ENCODE data around the gene TSKU.

The TSKU gene

GRCh38 chr11:76738618-76739240 is 44.4 kb upstream of the TSKU start:
- no peak for DNase-seq
- H3K9me3 ChIP-seq (replicated peaks; ENCODE audit: insufficient read depth, low read length) = no peaks in the 10 kb centered on the region
- no peaks in the 10 kb centered on the region; the same call in 1 of the 2 replicates for H4K20me1 ChIP-seq (ENCODE audit: insufficient read depth, low read length)
- no peak overlapping the region for H3K4me3 ChIP-seq (ENCODE audit: low read length)
- no peak overlapping the region for H3K27ac ChIP-seq (ENCODE audit: low read length)
- no peak overlapping the region for H3K9ac ChIP-seq (ENCODE audit: low read length)
- no peaks in the 10 kb centered on the region for H3K36me3 ChIP-seq (replicated peaks; ENCODE audit: insufficient read depth, low read length)
- H3K9me2 ChIP-seq (replicated peaks; ENCODE audit: insufficient read depth, low read length) = no peaks in the 10 kb centered on the region
- H3K4me1 ChIP-seq (ENCODE audit: low read length) = no peaks in the 10 kb centered on the region
- no peak for TF ChIP-seq EZH2 (optimal IDR thresholded peaks at IDR 0.05; ENCODE audit: low read depth, low read length)
- TF ChIP-seq, protein P1, sequence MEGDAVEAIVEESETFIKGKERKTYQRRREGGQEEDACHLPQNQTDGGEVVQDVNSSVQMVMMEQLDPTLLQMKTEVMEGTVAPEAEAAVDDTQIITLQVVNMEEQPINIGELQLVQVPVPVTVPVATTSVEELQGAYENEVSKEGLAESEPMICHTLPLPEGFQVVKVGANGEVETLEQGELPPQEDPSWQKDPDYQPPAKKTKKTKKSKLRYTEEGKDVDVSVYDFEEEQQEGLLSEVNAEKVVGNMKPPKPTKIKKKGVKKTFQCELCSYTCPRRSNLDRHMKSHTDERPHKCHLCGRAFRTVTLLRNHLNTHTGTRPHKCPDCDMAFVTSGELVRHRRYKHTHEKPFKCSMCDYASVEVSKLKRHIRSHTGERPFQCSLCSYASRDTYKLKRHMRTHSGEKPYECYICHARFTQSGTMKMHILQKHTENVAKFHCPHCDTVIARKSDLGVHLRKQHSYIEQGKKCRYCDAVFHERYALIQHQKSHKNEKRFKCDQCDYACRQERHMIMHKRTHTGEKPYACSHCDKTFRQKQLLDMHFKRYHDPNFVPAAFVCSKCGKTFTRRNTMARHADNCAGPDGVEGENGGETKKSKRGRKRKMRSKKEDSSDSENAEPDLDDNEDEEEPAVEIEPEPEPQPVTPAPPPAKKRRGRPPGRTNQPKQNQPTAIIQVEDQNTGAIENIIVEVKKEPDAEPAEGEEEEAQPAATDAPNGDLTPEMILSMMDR (IDR thresholded peaks at IDR 0.05; ENCODE audit: low read length) = no peak
- no peak for TF ChIP-seq EZH2phosphoT487 (IDR thresholded peaks at IDR 0.05; ENCODE audit: low read length)
- no peak overlapping the region for H3K4me2 ChIP-seq (ENCODE audit: low read depth, low read length)
- H2AFZ ChIP-seq (ENCODE audit: low read length) = no peak overlapping the region
- H3K79me2 ChIP-seq (ENCODE audit: low read length) = no peaks in the 10 kb centered on the region
- H3F3A ChIP-seq (ENCODE audit: insufficient read depth, low read length) = no peaks in the 10 kb centered on the region
- H3K27me3 ChIP-seq (replicated peaks; ENCODE audit: insufficient read depth, low read length) = no peaks in the 10 kb centered on the region

GRCh38 chr11:76739798-76740197 is 43.4 kb upstream of the TSKU start:
- H3K27me3 ChIP-seq (replicated peaks; ENCODE audit: insufficient read depth, low read length) = no peaks in the 10 kb centered on the region
- H3K4me3 ChIP-seq (ENCODE audit: low read length) = no peak overlapping the region
- DNase-seq = no peak
- H3K4me1 ChIP-seq (ENCODE audit: low read length) = no peaks in the 10 kb centered on the region
- H2AFZ ChIP-seq (ENCODE audit: low read length) = no peak overlapping the region
- no peaks in the 10 kb centered on the region for H3K9me2 ChIP-seq (replicated peaks; ENCODE audit: insufficient read depth, low read length)
- H3K36me3 ChIP-seq (replicated peaks; ENCODE audit: insufficient read depth, low read length) = no peaks in the 10 kb centered on the region
- H3K4me2 ChIP-seq (ENCODE audit: low read depth, low read length) = no peak overlapping the region
- TF ChIP-seq EZH2phosphoT487 (IDR thresholded peaks at IDR 0.05; ENCODE audit: low read length) (no peak), EZH2 (optimal IDR thresholded peaks at IDR 0.05; ENCODE audit: low read depth, low read length) (no peak)
- TF ChIP-seq, protein P1 (IDR thresholded peaks at IDR 0.05; ENCODE audit: low read length) = no peak
- no peaks in the 10 kb centered on the region for H3F3A ChIP-seq (ENCODE audit: insufficient read depth, low read length)
- H3K9me3 ChIP-seq (replicated peaks; ENCODE audit: insufficient read depth, low read length) = no peaks in the 10 kb centered on the region
- H4K20me1 ChIP-seq (ENCODE audit: insufficient read depth, low read length) = no peaks in the 10 kb centered on the region; the same call in 1 of the 2 replicates
- no peak overlapping the region for H3K9ac ChIP-seq (ENCODE audit: low read length)
- H3K27ac ChIP-seq (ENCODE audit: low read length) = no peak overlapping the region
- no peaks in the 10 kb centered on the region for H3K79me2 ChIP-seq (ENCODE audit: low read length)

- Histone ChIP-seq H3K4me3 (ENCODE audit: low read length) (no peak overlapping the region), H3K36me3 (replicated peaks; ENCODE audit: insufficient read depth, low read length) (no peaks in the 10 kb centered on the region), H3K9me2 (replicated peaks; ENCODE audit: insufficient read depth, low read length) (no peaks in the 10 kb centered on the region), H3K27ac (ENCODE audit: low read length) (no peak overlapping the region), H3K79me2 (ENCODE audit: low read length) (no peaks in the 10 kb centered on the region), H2AFZ (ENCODE audit: low read length) (no peak overlapping the region), H3K9me3 (replicated peaks; ENCODE audit: insufficient read depth, low read length) (no peaks in the 10 kb centered on the region), H3K4me2 (ENCODE audit: low read depth, low read length) (no peak overlapping the region), H3K27me3 (replicated peaks; ENCODE audit: insufficient read depth, low read length) (no peaks in the 10 kb centered on the region), H4K20me1 (ENCODE audit: insufficient read depth, low read length) (no peaks in the 10 kb centered on the region; the same call in 1 of the 2 replicates), H3K4me1 (ENCODE audit: low read length) (no peaks in the 10 kb centered on the region), H3F3A (ENCODE audit: insufficient read depth, low read length) (no peaks in the 10 kb centered on the region), H3K9ac (ENCODE audit: low read length) (no peak overlapping the region)
- TF ChIP-seq, protein P1 (IDR thresholded peaks at IDR 0.05; ENCODE audit: low read length) = no peak
- no peak for TF ChIP-seq EZH2phosphoT487 (IDR thresholded peaks at IDR 0.05; ENCODE audit: low read length)
- TF ChIP-seq EZH2 (optimal IDR thresholded peaks at IDR 0.05; ENCODE audit: low read depth, low read length) = no peak
- no peak for DNase-seq
Measured at GRCh38 chr11:76740772-76741171, 42.4 kb upstream of the TSKU start.

All from MM.1S (cell line).